HUES48 (cell line): Measurements from ENCODE around the gene KIR2DL1.
"Not testable (repeated sequence)": the region's sequence is repeated elsewhere in the genome, so short reads cannot be mapped to it uniquely, and the experiment has no call there.

Experiments
- H3K27ac ChIP-seq: one replicate; pipeline ENCODE4 v1.7.0; 2013; ENCODE audit warnings: low read depth, low read length, inconsistent platforms
- H3K27me3 ChIP-seq: 2 replicates; pipeline ENCODE4 v1.6.1; 2013; ENCODE audit warnings: mild to moderate bottlenecking, low read length; ENCODE audit not compliant: control insufficient read depth, insufficient read depth
- H3K36me3 ChIP-seq: 2 replicates; pipeline ENCODE4 v1.6.1; 2013; ENCODE audit warnings: low read length; ENCODE audit not compliant: control insufficient read depth, insufficient read depth
- H3K4me1 ChIP-seq: 2 replicates; pipeline ENCODE4 v1.6.1; 2013; ENCODE audit warnings: mild to moderate bottlenecking, low read length; ENCODE audit not compliant: control insufficient read depth, insufficient read depth
- H3K4me3 ChIP-seq: 2 replicates; pipeline ENCODE4 v1.5.1; 2013; ENCODE audit warnings: mild to moderate bottlenecking, low read depth, low read length
- H3K9ac ChIP-seq: 2 replicates; pipeline ENCODE4 v1.6.1; 2013; ENCODE audit warnings: mild to moderate bottlenecking, low read depth, low read length, moderate library complexity
- H3K9me3 ChIP-seq: 2 replicates; pipeline ENCODE4 v1.6.1; 2013; ENCODE audit warnings: low read length; ENCODE audit not compliant: control insufficient read depth, insufficient read depth

Gene KIR2DL1

DNA sequence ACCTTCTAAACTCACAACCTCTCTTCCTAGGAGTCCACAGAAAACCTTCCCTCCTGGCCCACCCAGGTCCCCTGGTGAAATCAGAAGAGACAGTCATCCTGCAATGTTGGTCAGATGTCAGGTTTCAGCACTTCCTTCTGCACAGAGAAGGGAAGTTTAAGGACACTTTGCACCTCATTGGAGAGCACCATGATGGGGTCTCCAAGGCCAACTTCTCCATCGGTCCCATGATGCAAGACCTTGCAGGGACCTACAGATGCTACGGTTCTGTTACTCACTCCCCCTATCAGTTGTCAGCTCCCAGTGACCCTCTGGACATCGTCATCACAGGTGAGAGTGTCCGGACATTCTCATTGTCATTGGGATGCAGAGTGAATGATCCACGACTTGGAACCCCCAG, 27.6 kb upstream of the KIR2DL1 start:
- not testable (repeated sequence) for H3K27ac ChIP-seq

DNA sequence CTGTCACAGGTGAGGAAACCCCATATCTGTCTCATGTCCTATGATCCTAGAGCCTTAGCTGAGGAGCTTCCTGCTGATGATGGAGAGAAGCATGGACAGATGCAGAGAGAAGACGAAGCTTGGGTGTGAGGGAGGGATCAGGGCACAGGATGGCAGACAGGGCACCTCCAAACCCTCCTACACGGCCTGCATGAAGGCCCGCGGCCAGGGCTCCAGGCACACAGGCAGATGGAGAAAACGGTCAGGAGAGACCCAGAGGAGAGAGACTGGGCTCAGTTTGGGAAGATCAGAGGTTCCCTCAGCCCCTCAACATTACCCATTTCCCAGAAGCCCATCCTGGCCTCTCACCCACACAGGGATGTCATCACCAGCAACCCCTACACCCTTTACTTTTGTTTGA, 25.5 kb upstream of the KIR2DL1 start:
- H3K27ac ChIP-seq, H3K9ac ChIP-seq, H3K27me3 ChIP-seq, H3K4me1 ChIP-seq, H3K4me3 ChIP-seq, H3K36me3 ChIP-seq: not testable (repeated sequence)
- peaks cover 43% of the 10 kb centered on the region for H3K9me3 ChIP-seq

More for the DNA sequence above, 27.6 kb upstream of the KIR2DL1 start:
- H3K4me1 ChIP-seq, H3K9ac ChIP-seq, H3K36me3 ChIP-seq, H3K27me3 ChIP-seq, H3K4me3 ChIP-seq: not testable (repeated sequence)
- H3K9me3 ChIP-seq = peaks cover 63% of the 10 kb centered on the region

DNA sequence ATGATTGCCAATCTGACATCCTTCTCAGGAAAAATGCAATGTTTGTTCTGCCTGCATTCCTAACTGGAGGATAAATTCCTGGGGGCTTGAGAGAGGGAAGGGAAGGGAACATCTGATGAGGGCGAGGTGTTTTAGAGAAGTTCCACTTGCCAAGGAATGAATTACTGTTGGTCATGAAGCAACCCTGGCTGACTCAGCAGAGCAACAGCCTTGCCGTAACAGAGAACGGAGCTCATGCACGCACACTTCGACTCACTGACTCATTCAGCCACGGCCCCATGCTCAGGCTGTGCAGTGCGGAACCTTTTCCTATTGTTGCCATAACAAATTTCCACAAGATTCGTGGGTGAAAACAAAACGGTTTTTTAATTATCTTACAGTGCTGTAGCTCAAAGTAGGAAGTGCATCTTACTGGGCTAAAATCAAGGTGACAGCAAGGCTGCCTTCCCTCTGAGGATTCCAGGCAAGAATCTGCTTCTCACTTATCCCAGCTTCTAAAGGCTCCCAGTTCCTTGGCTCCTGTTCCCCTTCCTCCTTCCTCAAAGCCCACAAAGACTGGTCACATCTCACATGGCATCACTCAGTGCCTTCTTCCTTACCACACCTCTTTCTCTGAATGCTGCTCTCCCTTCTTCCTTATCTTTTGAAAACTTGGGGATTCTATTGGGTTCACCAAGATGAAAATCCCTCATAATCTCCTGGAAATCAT, 21.8 kb upstream of the KIR2DL1 start:
- H3K4me3 ChIP-seq, H3K4me1 ChIP-seq, H3K9me3 ChIP-seq, H3K27me3 ChIP-seq, H3K36me3 ChIP-seq, H3K9ac ChIP-seq, H3K27ac ChIP-seq: not testable (repeated sequence)

DNA sequence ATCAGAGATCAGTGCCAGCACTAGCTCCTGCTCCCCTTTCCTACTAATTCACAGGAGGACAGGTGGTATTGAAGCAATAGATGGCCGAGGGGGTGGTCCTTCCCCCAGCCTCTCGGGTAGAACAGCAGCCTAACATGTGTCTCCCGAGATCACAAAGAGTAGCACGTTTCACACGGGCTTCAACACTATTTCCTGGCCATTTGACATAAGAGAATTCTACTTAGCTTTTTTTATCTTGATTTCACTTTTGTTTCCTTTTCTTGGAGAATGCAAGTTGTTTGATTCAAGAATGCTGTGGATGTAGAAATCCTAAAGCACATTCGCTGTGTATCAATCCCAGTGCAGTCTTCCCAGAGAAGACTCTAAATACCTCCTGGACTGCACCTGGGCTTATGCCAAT, 19.3 kb upstream of the KIR2DL1 start:
- not testable (repeated sequence) for H3K9me3 ChIP-seq, H3K4me3 ChIP-seq, H3K27ac ChIP-seq, H3K4me1 ChIP-seq, H3K27me3 ChIP-seq, H3K9ac ChIP-seq, H3K36me3 ChIP-seq

DNA sequence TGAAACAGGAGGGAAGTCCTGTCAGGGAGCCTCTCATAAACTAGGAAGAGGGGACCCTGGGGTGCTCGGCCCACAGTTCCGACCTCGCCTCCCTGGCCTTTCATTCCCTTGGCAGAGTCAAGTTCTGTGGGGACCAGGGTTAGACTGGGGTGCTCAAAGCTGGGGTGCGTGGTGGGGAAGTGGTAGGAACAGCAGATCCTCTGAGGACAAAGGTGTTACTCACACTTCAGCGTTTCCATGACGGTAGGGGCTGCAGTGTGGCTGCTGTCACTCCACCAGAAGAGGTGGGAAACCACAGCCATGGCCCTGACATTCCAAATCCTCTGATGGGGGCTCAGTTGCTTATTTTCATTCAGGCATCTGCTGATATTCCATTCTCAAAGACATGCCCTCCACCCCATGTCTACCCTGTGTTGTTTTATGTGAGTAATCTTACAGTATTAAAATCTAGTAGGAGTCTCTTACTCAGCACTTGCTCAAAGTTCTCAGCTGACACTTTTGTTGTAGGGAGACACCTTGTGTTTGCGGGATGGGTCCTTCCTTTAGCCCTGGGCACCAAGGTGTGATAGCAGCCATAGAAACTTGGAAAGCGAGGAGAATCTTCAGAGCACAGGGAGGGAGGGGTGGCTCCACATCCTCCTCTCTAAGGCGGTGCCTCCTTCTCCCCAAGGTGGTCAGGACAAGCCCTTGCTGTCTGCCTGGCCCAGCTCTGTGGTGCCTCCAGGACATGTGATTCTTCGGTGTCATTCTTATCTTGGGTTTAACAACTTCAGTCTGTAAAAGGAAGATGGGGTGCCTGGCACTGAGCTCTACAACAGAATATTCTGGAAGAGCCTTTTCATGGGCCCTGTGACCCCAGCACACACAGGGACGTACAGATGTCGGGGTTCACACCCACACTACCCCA, 13.1 kb upstream of the KIR2DL1 start:
- not testable (repeated sequence) for H3K9ac ChIP-seq, H3K27me3 ChIP-seq, H3K9me3 ChIP-seq, H3K27ac ChIP-seq, H3K4me3 ChIP-seq, H3K4me1 ChIP-seq, H3K36me3 ChIP-seq

DNA sequence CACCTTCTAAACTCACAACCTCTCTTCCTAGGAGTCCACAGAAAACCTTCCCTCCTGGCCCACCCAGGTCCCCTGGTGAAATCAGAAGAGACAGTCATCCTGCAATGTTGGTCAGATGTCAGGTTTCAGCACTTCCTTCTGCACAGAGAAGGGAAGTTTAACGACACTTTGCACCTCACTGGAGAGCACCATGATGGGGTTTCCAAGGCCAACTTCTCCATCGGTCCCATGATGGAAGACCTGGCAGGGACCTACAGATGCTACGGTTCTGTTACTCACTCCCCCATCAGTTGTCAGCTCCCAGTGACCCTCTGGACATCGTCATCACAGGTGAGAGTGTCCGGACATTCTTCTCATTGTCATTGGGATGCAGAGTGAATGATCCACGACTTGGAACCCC, 11.0 kb upstream of the KIR2DL1 start:
- H3K27me3 ChIP-seq, H3K9ac ChIP-seq, H3K9me3 ChIP-seq, H3K27ac ChIP-seq, H3K36me3 ChIP-seq, H3K4me1 ChIP-seq, H3K4me3 ChIP-seq: not testable (repeated sequence)

DNA sequence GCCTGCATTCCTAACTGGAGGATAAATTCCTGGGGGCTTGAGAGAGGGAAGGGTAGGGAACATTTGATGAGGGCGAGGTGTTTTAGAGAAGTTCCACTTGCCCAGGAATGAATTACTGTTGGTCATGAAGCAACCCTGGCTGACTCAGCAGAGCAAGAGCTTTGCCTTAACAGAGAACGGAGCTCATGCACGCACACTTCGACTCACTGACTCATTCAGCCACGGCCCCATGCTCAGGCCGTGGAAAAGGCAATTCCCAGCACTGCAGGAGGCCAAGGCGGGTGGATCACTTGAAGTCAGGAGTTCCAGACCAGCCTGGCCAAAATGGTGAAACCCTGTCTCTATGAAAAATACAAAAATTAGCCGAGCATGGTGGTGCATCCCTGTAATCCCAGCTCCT, 5.4 kb upstream of the KIR2DL1 start:
- not testable (repeated sequence) for H3K4me3 ChIP-seq, H3K9me3 ChIP-seq, H3K4me1 ChIP-seq, H3K27ac ChIP-seq, H3K36me3 ChIP-seq, H3K9ac ChIP-seq, H3K27me3 ChIP-seq

DNA sequence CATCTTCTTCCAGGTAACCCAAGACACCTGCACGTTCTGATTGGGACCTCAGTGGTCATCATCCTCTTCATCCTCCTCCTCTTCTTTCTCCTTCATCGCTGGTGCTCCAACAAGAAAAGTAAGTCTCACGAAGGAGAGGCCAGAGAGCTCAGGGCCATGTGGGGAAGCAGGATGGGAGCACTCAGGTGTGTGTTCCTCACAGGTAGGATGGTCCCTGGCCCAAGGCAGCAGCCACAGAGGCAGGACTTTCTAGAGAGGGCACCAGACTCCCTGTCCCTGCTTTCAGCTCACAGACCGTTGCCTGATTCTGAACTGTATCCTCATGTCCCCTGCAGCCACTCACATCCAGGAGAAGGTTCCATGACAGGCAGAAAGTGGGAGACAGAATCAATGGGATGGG, 3.1 kb upstream of the KIR2DL1 start:
- not testable (repeated sequence) for H3K27ac ChIP-seq, H3K9ac ChIP-seq, H3K4me1 ChIP-seq, H3K36me3 ChIP-seq, H3K27me3 ChIP-seq, H3K4me3 ChIP-seq
- peaks cover 13% of the 10 kb centered on the region for H3K9me3 ChIP-seq

DNA sequence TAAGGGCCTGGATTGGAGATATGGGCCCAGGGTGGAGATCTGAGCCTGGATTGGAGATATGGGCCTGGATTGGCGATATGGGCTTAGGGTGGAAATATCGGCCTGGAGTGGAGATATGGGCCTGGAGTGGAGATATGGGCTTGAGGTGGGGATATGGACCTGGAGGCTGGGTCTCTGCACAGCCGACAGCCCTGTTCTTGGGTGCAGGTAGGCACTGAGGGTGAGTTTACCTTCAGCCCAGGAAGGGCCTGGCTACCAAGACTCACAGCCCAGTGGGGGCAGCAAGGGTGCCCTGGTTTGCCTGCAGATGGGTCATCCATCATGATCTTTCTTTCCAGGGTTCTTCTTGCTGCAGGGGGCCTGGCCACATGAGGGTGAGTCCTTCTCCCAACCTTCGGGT, 918 bp downstream of the KIR2DL1 start:
- H3K4me1 ChIP-seq, H3K4me3 ChIP-seq, H3K27me3 ChIP-seq, H3K9ac ChIP-seq, H3K27ac ChIP-seq, H3K36me3 ChIP-seq: not testable (repeated sequence)
- peaks cover 13% of the 10 kb centered on the region; the same call in 1 of the 2 replicates for H3K9me3 ChIP-seq

DNA sequence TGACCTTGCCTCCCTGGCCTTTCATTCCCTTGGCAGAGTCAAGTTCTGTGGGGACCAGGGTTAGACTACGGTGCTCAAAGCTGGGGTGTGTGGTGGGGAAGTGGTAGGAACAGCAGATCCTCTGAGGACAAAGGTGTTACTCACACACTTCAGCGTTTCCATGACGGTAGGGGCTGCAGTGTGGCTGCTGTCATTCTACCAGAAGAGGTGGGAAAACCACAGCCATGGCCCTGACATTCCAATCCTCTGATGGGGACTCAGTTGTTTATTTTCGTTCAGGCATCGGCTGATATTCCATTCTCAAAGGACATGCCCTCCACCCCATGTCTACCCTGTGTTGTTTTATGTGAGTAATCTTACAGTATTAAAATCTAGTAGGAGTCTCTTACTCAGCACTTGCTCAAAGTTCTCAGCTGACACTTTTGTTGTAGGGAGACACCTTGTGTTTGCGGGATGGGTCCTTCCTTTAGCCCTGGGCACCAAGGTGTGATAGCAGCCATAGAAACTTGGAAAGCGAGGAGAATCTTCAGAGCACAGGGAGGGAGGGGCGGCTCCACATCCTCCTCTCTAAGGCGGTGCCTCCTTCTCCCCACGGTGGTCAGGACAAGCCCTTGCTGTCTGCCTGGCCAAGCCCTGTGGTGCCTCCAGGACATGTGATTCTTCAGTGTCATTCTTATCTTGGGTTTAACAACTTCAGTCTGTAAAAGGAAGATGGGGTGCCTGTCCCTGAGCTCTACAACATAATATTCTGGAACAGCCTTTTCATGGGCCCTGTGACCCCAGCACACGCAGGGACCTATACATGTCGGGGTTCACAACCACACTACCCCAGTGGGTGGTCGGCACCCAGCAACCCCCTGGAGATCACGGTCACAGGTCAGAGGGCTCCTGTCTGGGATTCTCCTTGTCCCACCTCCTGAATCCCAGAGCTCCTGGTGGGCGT, 1.7 kb downstream of the KIR2DL1 start:
- not testable (repeated sequence) for H3K4me1 ChIP-seq, H3K27me3 ChIP-seq, H3K36me3 ChIP-seq, H3K27ac ChIP-seq, H3K9ac ChIP-seq, H3K4me3 ChIP-seq
- peaks cover 13% of the 10 kb centered on the region; the same call in 1 of the 2 replicates for H3K9me3 ChIP-seq

DNA sequence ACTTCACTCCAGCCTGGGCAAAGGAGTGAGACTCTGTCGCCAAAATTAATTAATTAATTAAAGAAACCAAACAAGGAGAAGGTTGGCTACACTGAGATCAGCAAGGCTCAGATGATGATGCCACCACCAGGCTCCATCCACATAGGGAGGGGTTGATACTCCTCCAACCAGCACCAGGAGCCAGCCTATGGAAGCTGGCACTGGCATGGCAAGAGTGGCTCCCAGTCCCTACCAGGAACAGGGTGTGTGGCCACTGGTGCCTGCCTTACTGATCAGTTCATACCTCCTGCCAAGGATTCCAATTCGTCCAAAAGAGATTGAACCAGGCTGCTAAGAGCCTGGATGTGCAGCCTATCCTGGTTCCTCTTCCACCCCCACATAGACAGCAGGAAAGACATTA, 3.1 kb downstream of the KIR2DL1 start:
- peaks cover 13% of the 10 kb centered on the region; the same call in 1 of the 2 replicates for H3K9me3 ChIP-seq
- H3K36me3 ChIP-seq, H3K27ac ChIP-seq: not testable (repeated sequence)

More for the DNA sequence above, 3.1 kb downstream of the KIR2DL1 start:
- not testable (repeated sequence) for H3K9ac ChIP-seq, H3K4me3 ChIP-seq, H3K27me3 ChIP-seq, H3K4me1 ChIP-seq
